Measurements from ENCODE around the gene COL27A1. TPM values are rescaled to one million over a fixed set of nuclear protein-coding genes. Genes with fewer than 3 reads are reported as not detected.

The COL27A1 gene
- total RNA-seq: 10 to 100 TPM in 5 of 6 donors, 1 to 10 TPM in 1; 9.7 to 31.8 (median 17.3) TPM
- 100 to 1,000 TPM in 1 of 2 donors, 10 to 100 TPM in 1; 71.1 to 109 TPM for polyA plus RNA-seq

DNA sequence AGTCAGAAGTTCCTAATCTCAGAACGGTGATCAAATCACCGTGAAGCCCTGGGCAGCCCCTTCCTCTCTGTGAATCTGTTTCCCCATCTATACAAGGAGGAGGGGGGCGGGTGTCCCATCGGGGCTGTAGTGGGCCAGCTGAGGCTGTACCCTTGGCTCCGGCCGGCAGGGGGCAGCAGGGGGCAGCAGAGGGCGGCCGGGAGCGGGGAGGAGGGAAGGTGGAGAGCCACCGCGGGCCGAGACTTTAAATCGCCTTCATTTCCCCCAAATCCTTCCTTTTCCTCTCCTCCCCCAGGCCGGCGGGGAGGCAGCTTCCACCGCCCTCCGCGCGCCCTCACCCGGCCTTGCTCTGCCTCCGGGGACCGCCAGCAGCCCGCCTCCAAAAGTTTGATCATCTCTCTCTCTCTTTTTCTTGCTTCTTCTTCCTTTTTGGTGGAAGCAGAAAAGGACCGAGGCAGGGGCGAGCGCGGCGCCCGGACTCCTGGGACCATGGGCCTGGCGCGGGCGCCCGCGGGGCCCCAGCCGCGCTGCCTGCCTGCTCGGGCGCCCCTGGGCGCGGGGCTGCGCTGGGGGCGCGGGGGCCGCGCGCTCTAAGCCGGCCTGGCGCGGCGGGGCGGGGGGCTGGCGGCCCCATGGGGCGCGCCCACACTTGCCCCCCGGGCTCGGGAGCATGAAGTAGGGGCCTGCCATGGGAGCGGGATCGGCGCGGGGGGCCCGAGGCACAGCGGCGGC, at the start of gene COL27A1:
COL27A1 (plus strand) TSS at position 275 of the 732 bp plus-strand sequence; CDS start at position 689, 414 bp downstream.
- Histone ChIP-seq H3K36me3 (no peaks in the 10 kb centered on the region), H3K27me3 (peaks cover 0 to 2% (median 0%) of the 10 kb centered on the region in 4 donors), H3K27ac (peak within 1 kb of the TSS in 2 of 4 donors; percentile 48 to 54), H3K4me3 (peak within 1 kb of the TSS; percentile 54 to 79 (median 74)), H3K4me1 (peaks cover 0 to 10% (median 9%) of the 10 kb centered on the region in 3 donors), H3K9me3 (no peaks in the 10 kb centered on the region)
- TF ChIP-seq, protein P1, sequence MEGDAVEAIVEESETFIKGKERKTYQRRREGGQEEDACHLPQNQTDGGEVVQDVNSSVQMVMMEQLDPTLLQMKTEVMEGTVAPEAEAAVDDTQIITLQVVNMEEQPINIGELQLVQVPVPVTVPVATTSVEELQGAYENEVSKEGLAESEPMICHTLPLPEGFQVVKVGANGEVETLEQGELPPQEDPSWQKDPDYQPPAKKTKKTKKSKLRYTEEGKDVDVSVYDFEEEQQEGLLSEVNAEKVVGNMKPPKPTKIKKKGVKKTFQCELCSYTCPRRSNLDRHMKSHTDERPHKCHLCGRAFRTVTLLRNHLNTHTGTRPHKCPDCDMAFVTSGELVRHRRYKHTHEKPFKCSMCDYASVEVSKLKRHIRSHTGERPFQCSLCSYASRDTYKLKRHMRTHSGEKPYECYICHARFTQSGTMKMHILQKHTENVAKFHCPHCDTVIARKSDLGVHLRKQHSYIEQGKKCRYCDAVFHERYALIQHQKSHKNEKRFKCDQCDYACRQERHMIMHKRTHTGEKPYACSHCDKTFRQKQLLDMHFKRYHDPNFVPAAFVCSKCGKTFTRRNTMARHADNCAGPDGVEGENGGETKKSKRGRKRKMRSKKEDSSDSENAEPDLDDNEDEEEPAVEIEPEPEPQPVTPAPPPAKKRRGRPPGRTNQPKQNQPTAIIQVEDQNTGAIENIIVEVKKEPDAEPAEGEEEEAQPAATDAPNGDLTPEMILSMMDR (IDR thresholded peaks at IDR 0.05): peak; percentile 79 to 93 (median 90)
- FAIRE-seq: no peak
- intact Hi-C loops (cut with DNase I): loop anchor here in 1 of 3 donors (2.0 kb wide), 1 partner anchor 119 kb away; no protein-coding TSS in a partner anchor
- ATAC-seq: peak; percentile 87 to 94 (median 89)
- peak; percentile 78 to 98 (median 87) for DNase-seq
- WGBS, 2 donors: 0 to 1% methylated on average over 43 to 63 of the region's 63 CpGs

DNA sequence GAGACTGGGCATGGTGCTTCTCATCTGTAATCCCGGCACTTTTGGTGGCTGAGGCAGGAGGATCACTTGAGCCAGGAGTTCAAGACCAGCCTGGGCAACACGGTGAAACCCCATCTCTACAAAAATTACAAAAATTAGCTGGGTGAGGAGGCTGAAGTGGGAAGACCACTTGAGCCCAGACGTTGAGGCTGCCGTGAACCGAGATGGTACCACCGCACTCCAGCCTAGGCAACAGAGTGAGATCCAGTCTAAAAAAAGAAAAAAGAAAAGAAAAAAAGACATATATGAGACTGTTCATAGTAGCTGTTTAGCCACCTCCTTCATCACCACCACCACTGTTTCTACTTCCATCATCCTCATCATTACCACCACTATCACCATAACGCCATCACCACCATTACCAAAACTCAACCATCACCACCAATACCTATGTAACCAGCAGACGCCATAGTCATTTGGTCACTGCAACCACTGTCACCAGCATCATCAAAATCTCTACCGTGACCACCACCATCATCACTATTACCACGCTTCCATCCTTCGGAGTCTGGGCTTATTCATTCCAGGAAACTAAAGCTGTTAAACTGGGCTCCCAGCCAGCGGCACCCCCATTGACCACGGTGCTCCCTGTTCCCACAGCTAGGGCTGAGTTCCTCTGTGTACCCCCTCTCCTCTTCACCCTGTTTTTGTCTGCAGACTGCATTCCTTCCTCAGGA, 47.9 kb upstream of the COL27A1 start:
- Histone ChIP-seq H3K27me3 (no peaks in the 10 kb centered on the region), H3K4me3 (no peak overlapping the region), H3K9me3 (no peaks in the 10 kb centered on the region), H3K4me1 (peaks cover 0 to 3% (median 0%) of the 10 kb centered on the region in 3 donors), H3K27ac (no peak overlapping the region), H3K36me3 (no peaks in the 10 kb centered on the region)
- ATAC-seq: peak; percentile 15 to 56 (median 45)
- 64 to 67% methylated on average over 13 of the region's 13 CpGs for WGBS, 2 donors
- intact Hi-C loops (cut with DNase I): loop anchor here in 2 of 3 donors (5.0 kb wide), 1 partner anchor 180 kb away; no protein-coding TSS in a partner anchor
- DNase-seq: no peak
- TF ChIP-seq, protein P1 (IDR thresholded peaks at IDR 0.05): no peak
- FAIRE-seq: no peak

DNA sequence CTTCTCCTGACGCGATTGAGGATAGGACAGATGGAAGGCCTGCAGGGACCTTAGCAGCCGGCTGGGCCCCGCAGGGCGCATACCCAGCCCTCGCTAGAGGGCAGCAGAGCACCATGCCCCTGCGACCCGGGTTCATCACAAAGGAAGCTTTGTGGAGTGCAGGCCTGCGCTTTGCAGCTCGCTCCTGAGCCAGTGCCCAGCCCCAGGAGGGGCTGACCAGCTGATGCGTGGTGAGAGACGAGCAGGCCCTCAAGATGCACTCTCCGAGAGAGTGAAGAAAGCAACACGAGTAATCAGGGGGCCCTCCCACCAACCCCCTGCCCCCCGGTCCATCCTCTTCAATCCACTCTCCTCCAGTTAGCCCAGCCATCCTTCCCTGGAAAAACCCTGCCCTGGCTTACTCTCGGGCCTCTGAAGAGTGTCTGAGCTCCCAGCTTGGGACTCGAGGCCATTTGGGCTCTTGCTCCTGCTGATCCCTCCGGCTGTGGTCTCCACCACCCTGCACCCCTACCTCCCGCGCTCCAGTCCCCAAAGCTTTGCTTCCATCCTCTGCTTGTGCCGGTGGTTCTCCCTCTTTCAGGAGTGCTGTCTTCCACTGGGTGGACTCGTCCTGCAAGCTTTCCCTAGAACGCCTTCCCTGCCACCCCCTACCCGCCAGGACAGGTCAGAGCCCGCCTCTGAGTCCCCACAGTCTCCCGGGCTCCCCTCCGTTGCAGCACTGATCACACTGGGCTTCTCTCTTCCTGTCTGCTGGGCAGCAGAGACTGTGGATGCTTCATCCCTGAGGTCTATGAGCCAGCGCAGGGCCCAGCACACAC, 47.1 kb upstream of the COL27A1 start:
- WGBS, 2 donors: 35 to 39% methylated on average over 27 to 28 of the region's 28 CpGs
- intact Hi-C loops (cut with DNase I): loop anchor here in 2 of 3 donors (5.0 kb wide), 1 partner anchor 179 kb away; no protein-coding TSS in a partner anchor
- FAIRE-seq: no peak
- Histone ChIP-seq H3K9me3 (no peaks in the 10 kb centered on the region), H3K27me3 (no peaks in the 10 kb centered on the region), H3K4me3 (no peak overlapping the region), H3K36me3 (no peaks in the 10 kb centered on the region), H3K27ac (no peak overlapping the region), H3K4me1 (peaks cover 0 to 3% (median 0%) of the 10 kb centered on the region in 3 donors)
- TF ChIP-seq, protein P1 (IDR thresholded peaks at IDR 0.05): peak; percentile 92 to 99 (median 94)
- ATAC-seq: peak; percentile 99 to 100 (median 100)
- peak; percentile 69 to 94 (median 88) for DNase-seq

DNA sequence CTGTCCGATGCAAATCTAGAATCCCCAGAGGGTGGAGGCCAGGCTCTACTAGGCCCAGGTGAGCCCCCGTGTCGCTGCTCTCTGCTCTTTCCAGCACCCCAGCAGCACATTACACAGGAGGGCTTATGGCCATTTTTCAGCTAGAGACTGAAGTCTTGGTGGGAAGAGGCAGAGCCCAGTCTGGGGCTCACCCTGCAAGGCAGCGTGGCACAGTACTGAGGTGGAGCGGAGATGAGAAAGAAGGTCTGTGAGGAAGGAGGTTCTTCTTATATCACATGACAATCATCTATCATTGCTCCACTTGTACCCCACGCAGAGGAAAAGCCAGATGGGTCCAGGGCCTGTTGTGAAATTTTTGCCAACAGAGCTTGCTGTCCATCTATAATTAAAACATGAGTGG, 46.2 kb upstream of the COL27A1 start:
- Histone ChIP-seq H3K27me3 (no peaks in the 10 kb centered on the region), H3K4me1 (peaks cover 0 to 3% (median 0%) of the 10 kb centered on the region in 3 donors), H3K4me3 (no peak overlapping the region), H3K27ac (no peak overlapping the region), H3K36me3 (no peaks in the 10 kb centered on the region), H3K9me3 (no peaks in the 10 kb centered on the region)
- WGBS, 2 donors: 84 to 86% methylated on average over 6 of the region's 6 CpGs
- intact Hi-C loops (cut with DNase I): loop anchor here in 2 of 3 donors (5.0 kb wide), 1 partner anchor 178 kb away; no protein-coding TSS in a partner anchor
- TF ChIP-seq, protein P1 (IDR thresholded peaks at IDR 0.05): no peak
- FAIRE-seq (no peak), ATAC-seq (no peak), DNase-seq (no peak)
